ENCODE data around the gene ASCL3.

GRCh38 chr11:8927233-8927632, 15.6 kb downstream of the ASCL3 start:
- TF ChIP-seq EZH2 (IDR thresholded peaks at IDR 0.05; ENCODE audit: borderline replicate concordance, insufficient read depth, low read length, poor library complexity, severe bottlenecking) (no peak), POLR2AphosphoS5 (IDR thresholded peaks at IDR 0.05) (no peak), CTCF (IDR thresholded peaks at IDR 0.05; ENCODE audit: poor library complexity, severe bottlenecking) (no peak), RAD21 (conservative IDR thresholded peaks at IDR 0.05) (no peak), EP300 (conservative IDR thresholded peaks at IDR 0.05; ENCODE audit: poor library complexity, severe bottlenecking) (no peak)
